Prostate gland (tissue), 2 donors: ENCODE results near the gene NDUFA8. TPM values are rescaled to one million over a fixed set of nuclear protein-coding genes. Genes with fewer than 3 reads are reported as not detected.

Experiments used
- DNase-seq: peaks from one replicate; pipeline ENCODE4 v3.0.0-alpha.2; 2019; ENCODE audit warnings: low spot score
- H3K27ac ChIP-seq, 2 donors: fragments of 200-600 bp; sonication (generic); 2 replicates each; pipeline ENCODE4 v1.5.1; 2017 to 2019
- H3K27me3 ChIP-seq: fragments of 200-600 bp; sonication (generic); replicated peaks from 2 replicates; pipeline ENCODE4 v1.5.1; 2019; ENCODE audit not compliant: insufficient read depth
- H3K36me3 ChIP-seq, 2 donors: fragments of 200-600 bp; sonication (generic); 1 replicate in 1 of 2; 2 replicates in 1 of 2; pipeline versions ENCODE4 v1.5.1 to v1.8.1; 2017 to 2019
- H3K4me1 ChIP-seq: fragments of 200-600 bp; sonication (generic); replicated peaks from 2 replicates; pipeline ENCODE4 v1.5.1; 2019
- H3K4me3 ChIP-seq, 2 donors: fragments of 200-600 bp; sonication (generic); 2 replicates each; pipeline ENCODE4 v1.5.1; 2017 to 2019
- H3K9me3 ChIP-seq: fragments of 200-600 bp; sonication (generic); 2 replicates; pipeline ENCODE4 v1.5.1; 2017
- POLR2A ChIP-seq: fragments of 450-650 bp; IDR thresholded peaks from one replicate; pipeline ENCODE4 v1.6.1; 2016; ENCODE audit warnings: antibody characterized with exemption, mild to moderate bottlenecking
- POLR2AphosphoS5 ChIP-seq: sonication (generic); formaldehyde crosslinking; IDR thresholded peaks from one replicate; pipeline ENCODE4 v1.6.1; 2017; ENCODE audit warnings: antibody characterized with exemption
- WGBS: methylation state at CpG from one replicate; pipeline ENCODE4 v1.1.5; 2018; 5-methylcytosine and 5-hydroxymethylcytosine counted together
- intact Hi-C: fragments of 100-400 bp; cut with DNase I; formaldehyde crosslinking; loops from one replicate; pipeline ENCODE4 v1.14.2; 2022
- total RNA-seq, 2 donors: library from RNA; depleted of rRNA; stranded (reverse); fragments of >200 nt; gene quantifications; one replicate each; pipeline ENCODE4 v1.1.0, GENCODE V29; 2016
- TF ChIP-seq, protein P1 (sequence below), 4 experiments: fragments of 200-600 bp in 2 of 4; fragments of 450-650 bp in 2 of 4; sonication (generic) in 2 of 4; IDR thresholded peaks; 1 replicate in 3 of 4; 2 replicates in 1 of 4; pipeline ENCODE4 v1.5.1; 2016 to 2019; ENCODE audit warnings: antibody characterized with exemption in 4 of 4, mild to moderate bottlenecking in 2 of 4, moderate library complexity in 2 of 4

Gene NDUFA8
- total RNA-seq, 2 donors from 2014 or later: 60.7 to 69.6 TPM

DNA sequence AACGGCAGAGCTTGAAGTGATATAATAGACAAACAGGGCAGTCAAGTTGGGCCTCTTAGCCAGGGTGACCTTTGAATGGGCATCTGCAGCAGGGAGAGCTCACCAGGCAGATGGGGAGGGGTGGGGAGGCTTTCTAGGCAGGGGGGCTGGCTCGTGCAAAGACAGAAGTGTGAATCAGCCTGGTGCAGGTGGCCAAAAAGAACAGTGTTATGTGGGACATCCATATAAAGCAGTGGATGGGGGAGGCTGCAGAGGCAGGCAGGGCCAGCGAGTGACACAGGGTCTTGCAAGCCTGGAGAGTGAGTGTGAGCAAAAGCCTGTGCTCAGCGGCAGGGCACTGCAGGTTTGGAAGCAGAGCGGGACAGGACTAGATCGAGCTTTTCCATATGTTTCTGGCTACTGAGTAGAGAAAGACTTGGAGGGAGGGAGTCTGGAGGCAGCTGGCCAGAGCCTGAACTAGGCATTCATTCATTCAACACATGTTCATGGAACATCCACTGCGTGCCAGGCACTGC, 52.2 kb downstream of the NDUFA8 start:
- Histone ChIP-seq H3K4me1 (no peaks in the 10 kb centered on the region), H3K27ac (no peak overlapping the region), H3K36me3 (no peaks in the 10 kb centered on the region), H3K4me3 (no peak overlapping the region), H3K27me3 (no peaks in the 10 kb centered on the region), H3K9me3 (no peaks in the 10 kb centered on the region)
- intact Hi-C loops: no loop called here
- TF ChIP-seq POLR2AphosphoS5 (no peak), POLR2A (no peak)
- TF ChIP-seq, protein P1, sequence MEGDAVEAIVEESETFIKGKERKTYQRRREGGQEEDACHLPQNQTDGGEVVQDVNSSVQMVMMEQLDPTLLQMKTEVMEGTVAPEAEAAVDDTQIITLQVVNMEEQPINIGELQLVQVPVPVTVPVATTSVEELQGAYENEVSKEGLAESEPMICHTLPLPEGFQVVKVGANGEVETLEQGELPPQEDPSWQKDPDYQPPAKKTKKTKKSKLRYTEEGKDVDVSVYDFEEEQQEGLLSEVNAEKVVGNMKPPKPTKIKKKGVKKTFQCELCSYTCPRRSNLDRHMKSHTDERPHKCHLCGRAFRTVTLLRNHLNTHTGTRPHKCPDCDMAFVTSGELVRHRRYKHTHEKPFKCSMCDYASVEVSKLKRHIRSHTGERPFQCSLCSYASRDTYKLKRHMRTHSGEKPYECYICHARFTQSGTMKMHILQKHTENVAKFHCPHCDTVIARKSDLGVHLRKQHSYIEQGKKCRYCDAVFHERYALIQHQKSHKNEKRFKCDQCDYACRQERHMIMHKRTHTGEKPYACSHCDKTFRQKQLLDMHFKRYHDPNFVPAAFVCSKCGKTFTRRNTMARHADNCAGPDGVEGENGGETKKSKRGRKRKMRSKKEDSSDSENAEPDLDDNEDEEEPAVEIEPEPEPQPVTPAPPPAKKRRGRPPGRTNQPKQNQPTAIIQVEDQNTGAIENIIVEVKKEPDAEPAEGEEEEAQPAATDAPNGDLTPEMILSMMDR (IDR thresholded peaks at IDR 0.05): no peak
- WGBS: 55% methylated on average over 7 of the region's 7 CpGs
- no peak for DNase-seq

DNA sequence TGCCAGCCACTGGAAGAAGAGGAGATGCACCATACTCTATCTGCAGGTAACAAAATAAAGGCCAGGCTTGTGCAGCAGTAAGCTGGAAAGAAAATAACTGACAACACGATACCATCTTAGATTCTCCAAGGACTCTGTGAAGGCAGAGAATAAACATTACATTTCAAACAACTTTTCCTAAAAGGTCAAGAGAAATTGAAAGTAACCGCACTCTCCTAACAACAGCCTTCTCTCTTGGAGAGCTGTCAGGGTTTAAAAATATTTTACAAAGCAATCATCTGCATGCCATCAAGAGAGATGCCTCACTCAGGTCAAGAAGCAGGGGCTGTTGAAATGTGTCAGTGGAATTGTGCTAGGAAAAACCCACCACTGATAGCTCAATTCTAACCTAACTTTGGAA, 53.0 kb downstream of the NDUFA8 start:
- WGBS: 30% methylated on average over 2 of the region's 2 CpGs
- no peaks in the 10 kb centered on the region for H3K36me3 ChIP-seq
- no peaks in the 10 kb centered on the region for H3K9me3 ChIP-seq
- H3K27me3 ChIP-seq: no peaks in the 10 kb centered on the region
- no peak overlapping the region for H3K27ac ChIP-seq
- no peaks in the 10 kb centered on the region for H3K4me1 ChIP-seq
- TF ChIP-seq POLR2AphosphoS5 (no peak), POLR2A (no peak)
- TF ChIP-seq, protein P1 (IDR thresholded peaks at IDR 0.05): no peak
- H3K4me3 ChIP-seq: no peak overlapping the region
- intact Hi-C loops: no loop called here
- DNase-seq: no peak

DNA sequence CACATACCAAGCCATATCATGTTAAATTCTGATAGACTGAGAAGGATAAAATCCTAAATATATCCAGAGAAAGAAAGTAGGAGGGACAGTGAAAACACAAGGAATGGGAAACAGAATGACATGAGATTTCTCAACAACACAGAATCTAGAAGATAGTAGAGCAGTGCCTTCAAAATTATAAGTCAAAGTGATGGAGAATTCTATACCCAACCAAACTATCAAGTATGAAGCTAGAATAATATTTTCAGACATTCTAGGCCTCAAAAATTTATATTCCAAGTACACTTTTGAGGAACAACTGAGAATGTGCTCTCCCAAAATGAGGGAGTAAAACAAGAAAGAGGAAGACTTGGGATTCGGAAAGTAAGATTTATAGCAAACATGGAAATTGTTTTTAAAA, 55.6 kb downstream of the NDUFA8 start:
- H3K36me3 ChIP-seq: no peaks in the 10 kb centered on the region
- H3K4me1 ChIP-seq: no peaks in the 10 kb centered on the region
- H3K9me3 ChIP-seq: no peaks in the 10 kb centered on the region
- H3K27ac ChIP-seq: no peak overlapping the region
- intact Hi-C loops: no loop called here
- 97% methylated on average over 1 of the region's 1 CpG for WGBS
- no peaks in the 10 kb centered on the region for H3K27me3 ChIP-seq
- no peak overlapping the region for H3K4me3 ChIP-seq
- TF ChIP-seq, protein P1 (IDR thresholded peaks at IDR 0.05): no peak
- no peak for TF ChIP-seq POLR2A
- no peak for TF ChIP-seq POLR2AphosphoS5
- no peak for DNase-seq

DNA sequence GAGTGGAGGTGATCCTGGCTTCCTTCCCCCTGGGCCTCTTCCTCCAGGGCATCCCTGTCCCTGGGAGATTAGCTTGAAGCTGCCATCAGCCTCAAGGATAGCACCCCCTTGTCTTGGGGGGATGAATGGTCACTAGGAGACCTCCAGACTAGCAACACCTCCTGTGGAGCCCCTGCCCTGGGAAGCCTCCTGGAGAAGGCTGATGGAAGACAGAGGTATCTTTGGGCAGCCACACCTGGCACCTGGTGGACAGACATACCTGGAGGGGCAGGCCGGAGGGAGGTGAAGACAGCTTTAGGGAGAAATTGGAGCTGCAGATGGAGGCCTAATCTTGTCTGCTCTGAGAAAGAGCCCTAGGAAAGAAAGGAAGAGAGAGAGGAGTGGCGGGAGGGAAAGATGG, 57.4 kb downstream of the NDUFA8 start:
- 98% methylated on average over 2 of the region's 2 CpGs for WGBS
- H3K9me3 ChIP-seq: no peaks in the 10 kb centered on the region
- no peaks in the 10 kb centered on the region for H3K27me3 ChIP-seq
- DNase-seq: no peak
- no peak overlapping the region for H3K27ac ChIP-seq
- no peaks in the 10 kb centered on the region for H3K4me1 ChIP-seq
- TF ChIP-seq POLR2AphosphoS5 (no peak), POLR2A (no peak)
- TF ChIP-seq, protein P1 (IDR thresholded peaks at IDR 0.05): no peak
- intact Hi-C loops: no loop called here
- no peaks in the 10 kb centered on the region for H3K36me3 ChIP-seq
- no peak overlapping the region for H3K4me3 ChIP-seq

DNA sequence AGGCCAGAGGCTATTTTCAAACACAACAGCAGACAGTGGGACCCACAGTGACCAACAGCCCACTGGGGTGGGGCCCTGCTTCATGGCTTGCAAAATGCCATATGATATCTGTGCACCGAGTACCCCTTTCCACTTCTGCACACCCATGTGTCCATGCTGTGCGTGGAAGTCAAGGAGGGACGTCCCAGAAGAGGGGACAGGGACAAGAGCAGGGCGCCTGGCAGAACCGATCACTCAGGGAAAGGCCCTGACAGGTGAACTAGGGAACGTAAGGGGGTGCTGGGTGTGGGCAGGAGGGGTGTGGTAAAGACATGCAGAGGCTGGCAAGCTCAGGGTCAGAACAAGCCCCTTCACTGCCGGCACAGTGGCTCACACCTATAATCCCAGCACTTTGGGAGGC, 58.8 kb downstream of the NDUFA8 start:
- 79% methylated on average over 7 of the region's 7 CpGs for WGBS
- intact Hi-C loops: no loop called here
- DNase-seq: no peak
- no peak overlapping the region for H3K27ac ChIP-seq
- no peak overlapping the region for H3K4me3 ChIP-seq
- H3K4me1 ChIP-seq: no peaks in the 10 kb centered on the region
- H3K36me3 ChIP-seq: no peaks in the 10 kb centered on the region
- no peaks in the 10 kb centered on the region for H3K9me3 ChIP-seq
- TF ChIP-seq POLR2AphosphoS5: no peak
- TF ChIP-seq, protein P1 (IDR thresholded peaks at IDR 0.05): no peak
- no peak for TF ChIP-seq POLR2A
- H3K27me3 ChIP-seq: no peaks in the 10 kb centered on the region
